GM19438 (cell line): ENCODE results near the gene BHLHA15.

ENCODE experiments used
- ATAC-seq: cut with Tn5 transposase; IDR thresholded peaks from one replicate; pipeline ENCODE4 v1.9.1; 2021; ENCODE audit warnings: low read depth; ENCODE audit not compliant: unreplicated experiment

BHLHA15 gene

DNA sequence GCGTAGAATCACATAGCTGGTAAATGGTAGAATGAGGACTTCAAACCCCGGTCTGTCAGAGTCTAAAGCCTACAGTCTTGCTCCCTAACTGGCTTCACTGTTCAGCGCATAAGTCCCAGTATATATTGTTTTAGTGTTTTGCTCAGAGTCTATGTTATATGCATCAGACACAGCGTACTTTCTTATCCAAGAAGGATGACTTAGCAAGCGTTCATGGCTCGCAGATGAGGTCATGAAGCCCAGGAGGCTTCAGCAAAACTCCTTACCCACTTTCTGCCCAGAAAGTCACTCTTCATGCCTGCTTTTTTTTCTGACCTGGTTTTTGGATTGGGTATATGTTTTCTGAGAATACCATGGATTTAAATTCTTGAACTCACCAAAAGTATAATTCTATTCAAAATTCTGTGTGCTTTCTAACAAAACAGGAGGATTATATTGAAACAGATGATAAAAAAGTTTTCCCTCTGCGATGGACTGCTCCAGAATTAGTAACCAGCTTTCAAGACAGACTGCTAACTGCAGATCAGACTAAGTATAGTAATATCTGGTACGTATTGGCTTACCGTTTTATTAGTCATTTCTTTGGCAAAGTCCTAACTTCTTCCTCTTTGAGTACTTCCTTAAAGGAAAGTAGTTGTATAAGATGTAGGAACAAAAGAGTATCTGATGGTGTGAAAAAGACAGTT lies 24.6 kb upstream of the BHLHA15 start:
- ATAC-seq = no peak

DNA sequence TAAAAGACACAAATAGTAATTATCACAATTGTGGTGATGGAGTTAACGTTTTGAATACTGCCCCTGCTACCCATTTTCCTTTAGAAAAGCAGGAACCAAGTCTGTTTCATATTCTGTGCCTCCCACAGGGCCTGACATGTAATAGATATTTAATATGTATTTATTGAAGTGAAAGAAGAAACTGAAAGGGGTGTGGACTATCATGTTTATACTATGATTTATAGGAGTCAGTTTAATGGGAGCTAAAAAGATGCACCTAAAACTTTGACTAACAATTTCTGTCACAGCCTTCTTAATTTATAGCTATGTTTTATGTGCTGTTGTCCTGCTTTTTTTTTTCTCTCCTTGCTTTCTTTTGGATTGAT lies 24.1 kb upstream of the BHLHA15 start:
- no peak for ATAC-seq

DNA sequence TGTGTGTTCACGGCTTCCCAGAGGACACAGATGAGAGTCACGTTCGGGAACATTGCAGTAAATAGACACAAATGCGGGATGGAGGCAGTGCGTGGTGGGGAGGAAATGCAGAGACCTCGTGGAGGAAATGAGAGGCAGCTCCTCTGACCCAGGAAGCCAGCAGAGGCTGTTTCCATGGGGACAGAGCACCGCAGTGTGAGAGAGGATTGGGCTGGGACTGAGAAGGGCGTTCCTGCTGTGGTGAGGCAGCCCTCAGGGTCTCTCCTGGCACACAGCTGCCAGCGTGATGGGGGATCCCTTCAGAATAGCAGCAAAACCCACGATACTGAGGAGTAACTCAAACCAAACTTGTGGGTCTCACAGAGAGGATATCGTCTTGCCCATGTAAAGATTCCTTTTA lies 21.7 kb upstream of the BHLHA15 start:
- ATAC-seq = no peak

DNA sequence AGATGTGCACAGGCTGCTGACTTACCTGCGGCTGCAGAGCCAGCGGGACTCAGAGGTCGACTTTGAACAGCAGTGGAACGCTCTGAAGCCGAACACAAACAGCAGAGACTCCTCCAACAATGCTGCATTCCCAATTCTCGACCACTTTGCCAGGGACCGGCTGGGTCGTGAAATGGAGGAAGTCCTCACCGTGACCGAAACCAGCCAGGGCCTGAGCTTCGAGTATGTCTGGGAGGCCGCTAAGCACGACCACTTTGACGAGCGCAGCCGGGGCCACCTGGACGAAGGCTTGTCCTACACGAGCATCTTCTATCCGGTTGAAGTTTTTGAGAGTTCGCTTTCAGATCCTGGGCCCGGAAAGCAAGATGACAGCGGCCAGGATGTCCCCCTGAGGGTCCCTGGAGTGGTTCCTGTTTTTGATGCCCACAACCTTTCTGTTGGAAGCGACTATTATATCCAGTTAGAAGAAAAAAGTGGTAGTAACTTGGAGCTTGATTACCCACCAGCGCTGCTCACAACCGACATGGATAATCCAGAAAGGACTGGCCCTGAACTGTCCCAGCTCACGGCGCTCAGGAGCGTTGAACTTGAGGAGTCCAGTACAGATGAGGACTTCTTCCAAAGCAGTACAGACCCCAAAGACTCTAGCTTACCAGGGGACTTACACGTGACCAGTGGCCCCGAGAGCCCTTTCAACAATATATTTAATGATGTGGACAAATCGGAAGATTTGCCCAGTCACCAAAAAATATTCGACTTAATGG lies 19.4 kb upstream of the BHLHA15 start:
- ATAC-seq = no peak

DNA sequence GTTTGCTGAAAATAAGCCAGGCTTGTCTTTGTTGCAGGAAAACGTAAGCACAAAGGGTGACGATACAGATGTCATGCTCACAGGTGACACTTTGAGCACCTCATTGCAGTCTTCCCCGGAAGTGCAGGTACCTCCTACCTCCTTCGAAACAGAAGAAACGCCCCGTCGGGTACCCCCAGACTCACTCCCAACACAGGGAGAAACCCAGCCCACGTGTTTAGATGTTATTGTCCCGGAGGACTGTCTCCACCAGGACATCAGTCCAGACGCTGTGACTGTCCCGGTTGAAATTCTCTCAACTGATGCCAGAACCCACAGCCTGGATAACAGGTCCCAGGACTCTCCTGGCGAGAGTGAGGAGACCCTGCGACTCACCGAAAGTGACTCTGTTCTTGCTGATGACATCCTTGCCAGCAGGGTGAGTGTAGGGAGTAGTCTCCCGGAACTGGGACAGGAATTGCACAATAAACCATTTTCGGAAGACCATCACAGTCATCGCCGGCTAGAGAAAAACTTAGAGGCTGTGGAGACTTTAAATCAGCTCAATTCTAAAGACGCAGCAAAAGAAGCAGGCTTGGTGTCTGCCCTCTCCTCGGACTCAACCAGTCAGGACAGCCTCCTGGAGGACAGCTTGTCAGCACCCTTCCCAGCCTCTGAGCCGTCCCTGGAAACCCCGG lies 18.3 kb upstream of the BHLHA15 start:
- no peak for ATAC-seq

DNA sequence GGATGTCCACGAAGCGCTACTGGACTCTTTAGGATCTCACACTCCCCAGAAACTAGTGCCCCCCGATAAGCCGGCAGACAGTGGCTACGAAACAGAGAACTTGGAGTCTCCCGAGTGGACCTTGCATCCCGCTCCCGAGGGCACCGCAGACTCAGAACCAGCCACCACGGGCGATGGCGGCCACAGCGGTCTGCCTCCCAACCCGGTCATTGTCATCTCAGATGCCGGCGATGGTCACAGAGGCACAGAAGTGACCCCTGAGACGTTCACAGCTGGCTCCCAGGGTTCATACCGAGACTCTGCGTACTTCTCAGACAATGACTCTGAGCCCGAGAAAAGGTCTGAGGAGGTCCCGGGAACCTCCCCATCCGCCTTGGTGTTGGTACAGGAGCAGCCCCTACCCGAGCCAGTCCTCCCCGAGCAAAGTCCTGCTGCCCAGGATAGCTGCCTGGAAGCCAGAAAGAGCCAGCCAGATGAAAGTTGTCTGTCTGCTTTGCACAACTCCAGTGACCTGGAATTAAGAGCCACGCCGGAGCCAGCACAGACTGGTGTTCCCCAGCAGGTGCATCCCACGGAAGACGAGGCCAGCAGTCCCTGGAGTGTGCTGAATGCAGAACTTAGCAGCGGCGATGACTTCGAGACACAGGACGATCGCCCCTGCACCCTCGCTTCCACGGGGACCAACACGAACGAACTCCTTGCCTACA lies 17.6 kb upstream of the BHLHA15 start:
- ATAC-seq = no peak

DNA sequence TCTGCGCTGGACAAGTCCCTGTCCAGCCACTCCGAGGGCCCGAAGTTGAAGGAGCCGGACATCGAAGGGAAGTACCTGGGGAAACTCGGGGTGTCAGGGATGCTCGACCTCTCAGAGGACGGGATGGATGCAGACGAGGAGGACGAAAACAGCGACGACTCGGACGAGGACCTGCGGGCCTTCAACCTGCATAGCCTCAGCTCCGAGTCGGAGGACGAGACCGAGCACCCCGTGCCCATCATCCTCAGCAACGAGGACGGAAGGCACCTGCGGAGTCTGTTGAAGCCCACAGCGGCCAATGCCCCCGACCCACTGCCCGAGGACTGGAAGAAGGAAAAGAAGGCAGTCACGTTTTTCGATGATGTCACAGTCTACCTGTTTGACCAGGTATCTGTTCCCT lies 17.1 kb upstream of the BHLHA15 start:
- ATAC-seq = no peak

DNA sequence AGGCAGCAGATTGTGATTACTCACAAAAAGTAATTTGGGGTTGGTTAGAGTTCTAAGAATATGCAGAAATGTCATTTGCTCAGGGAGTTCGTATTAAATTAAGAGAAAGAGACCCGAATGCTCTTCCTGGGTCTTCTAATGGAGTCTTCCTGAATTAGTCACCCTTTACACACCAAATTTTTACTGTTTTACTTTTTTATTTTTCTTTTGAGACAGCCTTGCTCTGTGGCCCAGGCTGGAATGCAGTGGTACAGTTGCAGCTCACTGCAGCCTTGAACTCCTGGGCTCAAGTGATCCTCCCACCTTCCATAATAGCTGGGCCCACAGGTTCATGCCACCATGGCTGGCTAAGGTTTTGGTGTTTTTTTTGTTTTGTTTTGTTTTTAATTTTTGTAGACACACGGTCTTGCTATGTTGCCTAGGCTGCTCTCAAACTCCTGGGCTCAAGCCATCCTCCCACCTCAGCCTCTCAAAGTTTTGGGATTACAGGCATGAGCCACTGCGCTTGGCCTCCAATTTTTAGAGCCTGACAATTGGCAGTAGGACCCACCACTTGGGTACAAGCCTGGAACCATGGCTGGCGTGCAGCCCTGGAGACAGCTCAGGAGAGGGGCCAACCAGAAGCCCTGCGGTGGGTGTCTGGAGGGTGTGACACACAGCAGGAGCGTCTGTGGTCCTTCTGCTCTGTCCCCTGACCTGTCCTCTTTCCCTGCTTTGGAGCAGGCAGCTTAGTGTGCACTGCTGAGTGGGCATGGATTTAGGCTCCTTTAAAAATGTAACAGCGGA lies 16.4 kb upstream of the BHLHA15 start:
- no peak for ATAC-seq

DNA sequence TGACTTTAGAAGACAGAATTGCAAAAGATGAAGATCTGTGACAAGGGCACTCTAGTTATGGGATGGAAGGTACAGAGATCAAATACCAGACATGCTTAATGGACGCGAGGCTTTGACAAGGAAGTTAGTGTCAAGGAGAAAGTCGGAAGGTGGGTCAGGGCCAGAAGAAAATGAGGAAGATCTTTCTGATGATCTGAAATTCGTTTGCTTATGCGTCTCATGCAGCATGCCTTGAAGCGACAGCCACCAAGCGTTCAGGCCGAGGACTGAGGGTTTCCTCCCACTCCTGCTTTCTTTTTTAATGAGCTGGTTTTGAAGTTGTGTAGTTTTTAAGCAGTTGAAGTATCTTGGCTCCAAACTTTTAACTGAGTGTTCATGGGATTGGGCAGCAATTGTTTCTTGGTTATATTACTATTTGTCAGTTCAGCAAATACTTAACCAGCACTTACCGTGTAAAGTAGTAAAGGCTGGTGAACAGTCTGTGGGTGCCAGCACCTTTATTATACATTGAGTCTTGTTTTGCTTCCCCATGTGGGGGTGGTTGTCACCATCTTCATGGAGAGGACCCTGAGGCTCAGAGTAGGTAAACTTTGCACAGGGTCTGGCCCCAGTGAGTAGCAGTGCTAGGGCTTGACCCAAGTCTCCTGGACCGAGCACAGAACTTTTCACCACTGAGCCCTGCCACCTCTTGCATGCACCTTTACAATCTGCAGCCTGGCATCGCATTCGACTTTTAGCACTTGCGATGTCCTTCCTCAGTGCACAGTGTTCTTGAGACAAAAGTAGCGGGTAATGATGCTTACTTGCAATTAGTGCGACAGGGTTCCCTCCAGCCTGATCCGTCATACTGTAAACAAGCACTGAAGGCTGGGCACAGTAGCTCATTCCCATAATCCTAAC lies 14.3 kb upstream of the BHLHA15 start:
- no peak for ATAC-seq

DNA sequence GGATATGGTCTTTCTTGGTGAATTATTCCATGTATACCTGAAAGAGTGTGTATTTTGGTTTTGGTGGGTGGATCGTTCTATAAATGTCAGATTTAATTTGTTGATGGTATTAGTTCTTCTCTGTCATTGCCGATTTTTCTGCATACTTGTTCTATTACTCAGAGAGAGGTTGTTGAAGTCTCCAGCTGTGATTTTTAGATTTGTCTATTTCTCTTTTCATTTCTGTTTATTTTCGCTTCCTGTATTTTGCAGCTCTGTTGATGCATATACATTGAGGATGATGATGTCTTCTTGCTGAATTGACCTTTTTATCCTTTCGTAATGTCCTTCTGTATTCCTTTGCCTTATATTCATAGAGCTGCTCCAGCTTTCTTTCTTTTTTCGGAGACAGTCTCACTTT lies 12.1 kb upstream of the BHLHA15 start:
- no peak for ATAC-seq

DNA sequence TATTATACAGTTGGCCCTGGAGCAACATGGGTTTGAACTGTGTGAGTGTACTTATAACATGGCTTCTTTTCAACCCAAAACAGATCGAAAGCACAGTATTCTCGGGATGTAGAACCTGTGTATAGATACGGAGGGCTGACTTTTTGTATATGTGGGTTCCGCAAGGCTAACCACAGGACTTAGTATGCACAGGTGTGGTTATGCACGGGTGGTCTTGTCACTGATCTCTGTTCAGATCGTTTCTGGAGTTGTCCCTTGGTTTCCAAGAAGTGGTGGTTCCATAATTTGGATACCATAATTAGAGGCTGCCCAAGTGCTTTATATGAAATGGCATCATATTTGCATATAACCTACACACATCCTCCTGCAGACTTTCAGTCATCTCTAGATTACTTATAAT lies 10.9 kb upstream of the BHLHA15 start:
- peak; percentile 46 for ATAC-seq

DNA sequence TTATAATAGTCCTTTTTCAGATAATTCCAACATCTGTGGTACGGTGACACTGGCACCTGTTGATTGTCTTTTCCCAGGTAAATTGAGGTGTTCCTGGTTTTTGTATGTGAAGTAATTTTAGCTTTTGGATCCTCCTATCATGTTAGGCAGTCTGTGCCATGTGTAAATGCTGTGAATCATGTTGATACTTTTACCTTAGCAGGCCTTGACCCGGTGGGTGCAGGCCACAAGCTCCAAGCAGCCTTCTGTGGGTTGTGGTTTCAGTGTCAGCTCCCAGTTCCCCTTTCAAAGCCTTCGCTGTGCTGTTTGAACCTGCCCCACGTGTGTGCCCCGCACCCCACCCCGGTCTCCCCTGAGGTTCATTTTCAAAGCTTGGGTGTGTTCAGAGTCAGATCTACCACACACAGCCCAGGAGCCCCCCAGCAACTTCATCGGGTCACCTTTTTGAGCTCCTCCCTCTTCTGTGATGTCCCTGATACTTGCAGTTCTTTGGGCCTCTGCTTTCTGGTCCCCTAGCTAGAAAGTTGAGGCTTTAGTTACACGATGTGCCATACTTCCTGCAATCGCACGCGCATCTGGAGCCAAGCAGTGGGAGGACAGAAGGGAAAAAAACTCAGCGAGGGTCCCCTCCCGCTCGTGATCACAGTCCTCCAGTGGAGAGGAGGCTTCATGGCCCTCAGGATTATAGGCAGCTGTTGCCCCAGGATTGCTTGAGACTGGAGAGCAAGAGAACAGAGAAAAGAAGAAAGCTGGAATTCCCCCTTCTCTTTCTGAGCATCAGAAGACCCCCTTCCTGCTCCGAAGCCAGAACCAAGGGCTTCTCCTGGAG lies 8.7 kb upstream of the BHLHA15 start:
- peak; percentile 88 for ATAC-seq

DNA sequence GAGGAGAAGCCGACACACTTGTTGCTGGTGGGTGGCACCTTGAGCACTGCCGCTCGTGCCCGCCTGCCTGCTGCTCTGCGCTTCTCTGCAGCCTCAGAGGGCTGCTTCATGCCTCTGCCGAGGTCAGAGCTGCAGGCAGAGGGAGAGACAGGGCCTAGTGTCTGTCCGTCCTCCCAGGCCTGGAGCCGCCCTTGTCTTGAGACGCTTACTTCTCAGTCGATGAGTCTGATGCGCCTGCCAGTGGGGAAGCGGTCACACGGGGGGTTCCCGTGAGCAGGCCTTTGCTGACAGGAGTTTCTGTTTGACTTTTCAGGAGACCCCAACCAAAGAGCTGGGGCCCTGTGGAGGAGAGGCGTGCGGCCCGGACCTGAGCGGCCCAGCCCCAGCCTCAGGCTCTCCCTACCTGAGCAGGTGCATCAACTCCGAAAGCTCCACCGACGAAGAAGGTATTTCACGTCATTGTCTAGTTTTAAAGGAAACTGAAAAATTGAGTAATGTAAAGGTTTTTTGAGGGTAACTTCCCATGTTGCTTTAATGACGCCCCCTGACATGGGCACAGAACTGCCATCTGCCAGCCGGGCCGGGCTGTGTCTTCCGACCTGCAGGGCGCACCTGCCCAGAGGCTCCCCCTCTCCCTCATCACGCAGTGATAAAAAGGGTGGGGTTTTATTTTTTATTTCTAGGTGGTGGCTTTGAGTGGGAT lies 7.8 kb upstream of the BHLHA15 start:
- ATAC-seq = no peak

DNA sequence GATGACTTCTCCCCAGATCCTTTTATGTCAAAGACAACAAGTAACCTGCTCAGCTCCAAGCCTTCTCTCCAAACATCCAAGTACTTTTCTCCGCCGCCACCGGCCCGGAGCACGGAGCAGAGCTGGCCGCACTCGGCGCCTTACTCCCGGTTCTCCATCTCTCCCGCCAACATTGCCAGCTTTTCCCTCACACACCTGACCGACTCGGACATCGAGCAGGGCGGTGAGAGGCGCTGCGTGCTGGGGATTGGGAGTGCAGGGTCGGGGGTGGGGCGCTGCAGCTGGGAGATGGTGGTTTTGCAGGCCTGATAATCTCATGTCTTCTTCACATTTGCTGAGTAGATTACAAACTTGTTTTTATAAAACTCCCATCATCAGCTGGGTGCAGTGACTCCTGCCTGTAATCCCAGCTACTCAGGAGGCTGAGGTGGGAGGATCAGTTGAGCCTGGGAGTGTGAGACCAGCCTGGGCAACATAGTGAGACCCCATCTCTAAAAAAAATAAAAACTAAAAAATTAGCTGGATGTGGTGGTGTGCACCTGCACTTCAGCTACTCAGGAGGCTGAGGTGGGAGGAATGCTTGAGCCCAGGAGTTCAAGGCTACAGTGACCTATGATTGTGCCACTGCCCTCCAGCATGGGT lies 7.2 kb upstream of the BHLHA15 start:
- no peak for ATAC-seq

DNA sequence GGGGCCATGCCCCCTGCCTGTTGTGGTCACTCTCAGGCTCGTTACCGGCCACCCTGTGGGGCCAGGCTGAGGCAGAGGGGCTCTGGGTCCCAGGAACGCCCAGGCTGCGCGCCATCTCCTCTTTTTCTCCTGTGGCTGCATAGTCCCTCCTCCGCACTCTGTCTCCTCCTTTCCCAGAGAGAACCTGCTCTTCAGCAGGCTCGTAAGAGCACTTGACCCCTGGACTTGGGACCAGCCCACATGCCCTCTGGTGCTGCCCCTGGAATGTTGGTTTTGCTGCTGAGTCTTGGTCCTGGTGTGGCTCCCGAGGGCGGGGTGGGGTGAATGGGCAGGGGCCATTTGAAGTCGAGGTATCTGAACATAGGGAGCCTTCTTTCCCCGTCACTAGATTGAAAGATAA lies 6.6 kb upstream of the BHLHA15 start:
- ATAC-seq = no peak

DNA sequence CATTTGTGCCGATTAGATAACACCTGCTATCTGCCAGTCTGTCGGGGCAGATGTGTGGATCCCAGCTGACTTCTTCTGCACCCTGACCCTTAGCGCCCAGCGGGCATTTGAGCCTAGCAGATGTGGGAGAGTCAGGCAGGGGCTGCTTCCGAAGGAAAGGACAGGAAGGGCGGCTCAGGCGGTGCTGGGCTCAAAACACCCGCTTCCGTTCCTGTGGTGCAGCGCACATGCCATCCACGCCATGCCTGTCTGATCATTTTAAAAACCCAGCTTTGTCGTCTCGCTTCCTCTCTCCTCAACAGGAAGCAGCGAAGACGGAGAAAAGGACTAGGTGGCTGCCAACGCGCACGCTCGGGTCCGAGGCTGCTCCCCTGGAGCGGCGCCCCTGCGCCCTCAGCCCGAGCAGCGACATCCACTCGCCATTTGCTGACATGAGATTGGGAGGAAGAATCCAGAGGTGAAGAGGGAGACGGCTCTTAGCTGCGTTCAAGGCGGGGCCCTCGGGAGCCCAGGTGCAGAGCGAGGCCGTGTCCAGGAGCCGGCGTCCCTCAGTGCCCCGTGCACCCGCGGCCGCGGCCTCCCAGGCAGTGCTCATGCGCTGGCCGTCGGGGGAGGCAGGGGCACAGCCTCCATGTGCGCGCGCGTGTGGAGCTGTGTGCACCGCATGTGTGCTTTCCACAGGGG lies 5.9 kb upstream of the BHLHA15 start:
- no peak for ATAC-seq
